HG03520 (cell line): ENCODE results near the gene KCTD13.
"Not testable (repeated sequence)": the region's sequence is repeated elsewhere in the genome, so short reads cannot be mapped to it uniquely, and the experiment has no call there.

Source experiments
- ATAC-seq: cut with Tn5 transposase; IDR thresholded peaks from one replicate; pipeline ENCODE4 v1.9.1; 2021; ENCODE audit warnings: mild to moderate bottlenecking, moderate library complexity; ENCODE audit not compliant: unreplicated experiment

The KCTD13 gene

GRCh38 chr16:29908719-29909220 lies 17.3 kb downstream of the KCTD13 start:
- no peak for ATAC-seq

GRCh38 chr16:29907973-29908372 lies 18.1 kb downstream of the KCTD13 start:
- ATAC-seq: no peak

DNA sequence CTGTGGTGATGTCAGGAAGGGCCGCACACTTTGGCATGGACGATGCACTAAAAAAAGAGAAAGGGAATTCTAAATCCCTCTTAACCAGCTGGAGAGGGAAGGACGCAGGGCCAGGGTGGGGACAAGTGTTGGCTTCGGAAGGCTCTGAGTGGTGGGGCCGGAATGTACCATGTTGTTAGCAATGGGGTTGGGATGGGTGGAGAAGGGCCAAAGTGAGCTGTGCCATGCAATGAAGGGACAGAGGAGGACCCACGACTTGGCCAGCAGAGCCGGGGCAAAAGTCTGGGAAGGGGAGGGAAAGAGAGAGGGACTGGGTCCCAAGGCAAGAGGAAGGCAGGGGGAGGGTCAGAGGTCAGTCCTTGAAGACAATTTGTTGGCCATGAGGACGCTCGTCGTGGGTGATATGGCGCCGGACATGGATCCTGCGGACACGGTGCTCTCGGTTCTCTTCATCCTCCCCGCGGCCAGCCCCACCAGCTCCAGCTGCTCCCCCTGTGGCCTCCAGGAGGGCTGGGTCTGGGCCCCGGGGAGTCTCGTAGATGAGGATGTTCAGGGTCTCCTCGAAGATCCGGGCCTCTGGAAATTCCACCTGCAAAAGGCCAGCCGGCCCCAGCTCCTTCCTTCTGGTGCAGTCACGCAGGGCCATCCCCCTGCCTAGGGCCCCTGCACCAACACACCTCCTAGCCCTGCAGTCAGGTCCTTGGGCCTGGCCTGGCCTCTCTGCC lies 19.3 kb downstream of the KCTD13 start:
- ATAC-seq: no peak

GRCh38 chr16:29905668-29906067 lies 20.4 kb downstream of the KCTD13 start:
- ATAC-seq: no peak

- ATAC-seq: no peak
Observed at GRCh38 chr16:29904947-29905346, 21.1 kb downstream of the KCTD13 start.

- ATAC-seq: no peak
Observed at GRCh38 chr16:29903590-29903989, 22.4 kb downstream of the KCTD13 start.

GRCh38 chr16:29901607-29901945 lies 24.4 kb downstream of the KCTD13 start:
- ATAC-seq: no peak

DNA sequence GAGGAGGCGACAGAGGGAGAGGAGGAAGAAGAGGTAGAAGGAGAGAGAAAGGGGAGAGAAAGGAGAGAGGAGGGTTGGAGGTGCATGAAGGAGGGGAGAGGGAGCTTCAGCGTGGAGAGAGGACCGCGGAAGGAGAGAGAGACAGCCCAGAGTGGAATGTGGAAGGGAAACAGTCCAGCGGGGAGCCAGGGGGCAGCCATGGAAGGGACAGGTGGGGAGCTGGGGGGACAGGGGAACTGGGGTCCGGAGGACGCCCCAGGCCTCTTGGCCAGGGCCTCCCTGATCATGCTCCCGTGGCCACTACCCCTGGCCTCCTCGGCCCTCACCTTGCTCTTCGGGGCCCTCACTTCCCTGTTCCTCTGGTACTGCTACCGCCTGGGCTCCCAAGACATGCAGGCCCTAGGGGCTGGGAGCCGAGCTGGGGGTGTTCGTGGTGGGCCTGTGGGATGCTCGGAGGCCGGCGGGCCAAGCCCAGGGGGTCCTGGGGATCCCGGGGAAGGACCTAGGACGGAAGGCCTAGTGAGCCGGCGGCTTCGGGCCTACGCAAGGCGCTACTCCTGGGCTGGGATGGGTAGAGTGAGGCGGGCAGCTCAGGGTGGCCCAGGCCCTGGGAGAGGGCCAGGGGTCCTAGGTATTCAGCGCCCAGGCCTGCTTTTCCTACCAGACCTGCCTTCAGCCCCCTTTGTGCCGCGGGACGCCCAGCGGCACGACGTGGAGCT lies 25.0 kb downstream of the KCTD13 start:
- no peak for ATAC-seq

- no peak for ATAC-seq
Observed at GRCh38 chr16:29900102-29900887, 25.7 kb downstream of the KCTD13 start, which contains the start of gene ASPHD1. ASPHD1 (plus strand) TSS chr16:29900488; CDS start chr16:29900972, 484 bp downstream.

- ATAC-seq: no peak
Observed at GRCh38 chr16:29899516-29900101, 26.4 kb downstream of the KCTD13 start, which contains the start of gene SEZ6L2. SEZ6L2 (minus strand) TSS chr16:29899550; CDS start chr16:29899019, 531 bp downstream.

- no peak for ATAC-seq
Observed at GRCh38 chr16:29898804-29899515, 27.1 kb downstream of the KCTD13 start.

- ATAC-seq: no peak
Observed at GRCh38 chr16:29898135-29898803, 27.8 kb downstream of the KCTD13 start.

DNA sequence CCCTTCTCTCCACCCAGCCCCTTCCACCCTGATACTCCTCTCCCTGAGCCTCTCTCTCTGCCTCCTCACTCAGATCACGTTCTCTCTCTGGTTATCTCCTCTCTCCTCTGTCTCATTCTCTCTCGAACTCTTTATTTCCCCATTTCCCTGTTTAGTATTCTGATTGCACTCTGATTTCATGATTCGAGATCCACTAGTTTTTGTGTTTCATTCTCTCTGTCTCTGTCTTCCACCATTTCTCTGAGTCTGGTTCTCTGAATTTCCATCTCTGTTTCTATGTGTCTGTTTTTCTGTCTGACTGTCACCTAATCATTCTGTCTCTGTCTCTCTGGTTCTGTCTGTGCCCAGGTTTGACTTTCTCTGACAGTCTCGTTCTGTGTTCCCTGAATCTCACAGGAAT lies 28.7 kb downstream of the KCTD13 start:
- ATAC-seq: no peak

DNA sequence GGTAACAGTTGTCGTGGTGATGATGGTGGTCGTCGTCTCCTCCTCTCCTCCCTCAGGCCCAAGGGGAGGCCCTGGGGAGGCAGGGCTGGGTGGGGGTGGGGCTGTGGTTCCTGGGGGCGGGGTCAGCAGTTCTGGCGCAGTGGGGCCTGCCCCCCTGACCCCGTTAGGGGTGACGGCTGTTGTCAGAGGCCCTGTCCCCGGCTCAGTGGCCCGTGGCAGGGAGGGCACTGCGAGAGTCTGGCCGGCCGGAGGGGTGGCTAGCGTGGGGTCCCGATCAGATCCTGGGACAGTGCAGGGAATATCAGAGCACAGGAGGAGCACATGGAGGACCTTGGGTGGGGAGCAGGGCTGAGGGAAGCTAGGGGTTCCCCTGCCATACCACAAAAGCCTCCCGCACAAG lies 29.2 kb downstream of the KCTD13 start:
- ATAC-seq: no peak

GRCh38 chr16:29894352-29894751 lies 31.7 kb downstream of the KCTD13 start:
- no peak for ATAC-seq

GRCh38 chr16:29893553-29893952 lies 32.5 kb downstream of the KCTD13 start:
- ATAC-seq: no peak

- ATAC-seq: no peak
Observed at GRCh38 chr16:29892458-29892813, 33.6 kb downstream of the KCTD13 start.

DNA sequence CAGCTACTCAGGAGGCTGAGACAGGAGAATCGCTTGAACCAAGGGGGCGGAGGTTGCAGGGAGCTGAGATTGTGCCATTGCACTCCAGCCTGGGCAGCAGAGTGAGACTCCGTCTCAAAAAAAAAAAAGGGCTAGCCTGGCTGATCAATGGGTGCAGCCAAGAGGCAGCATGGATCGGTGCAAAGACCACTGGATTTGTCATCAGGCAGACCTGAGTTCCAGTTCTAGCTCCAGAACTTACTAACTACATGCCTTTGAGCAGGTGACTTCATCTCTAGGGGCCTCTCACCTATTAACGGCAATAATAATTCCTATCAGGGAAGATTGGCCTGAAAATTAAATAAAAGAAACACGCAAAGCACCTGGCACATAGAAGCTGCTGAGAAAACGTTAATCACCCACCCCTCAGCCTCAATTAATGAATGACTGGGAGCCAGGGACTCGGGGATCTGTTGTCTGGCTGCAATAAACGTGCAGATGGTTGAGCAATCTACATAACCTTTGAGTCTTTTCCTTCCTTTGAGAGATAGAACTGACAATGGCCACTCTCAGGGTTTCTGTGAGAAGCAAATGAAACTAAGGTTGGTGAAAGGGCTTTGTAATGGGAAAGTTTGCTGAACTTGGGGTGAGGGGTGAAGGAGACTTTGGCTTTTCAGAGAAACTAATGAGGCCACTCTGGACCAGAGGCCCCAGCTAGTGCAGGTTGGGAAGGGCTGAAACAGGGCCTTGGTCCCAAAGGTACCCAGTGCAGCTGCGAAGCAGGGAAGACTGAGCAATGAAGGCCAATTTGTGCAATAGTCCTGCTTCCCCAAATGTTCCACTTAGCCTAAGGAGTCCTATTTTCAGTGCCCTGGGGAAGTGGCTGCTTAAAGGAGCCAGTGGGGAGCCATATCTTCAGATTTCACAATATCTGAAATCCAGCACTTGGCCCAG lies 34.2 kb downstream of the KCTD13 start:
- no peak for ATAC-seq

DNA sequence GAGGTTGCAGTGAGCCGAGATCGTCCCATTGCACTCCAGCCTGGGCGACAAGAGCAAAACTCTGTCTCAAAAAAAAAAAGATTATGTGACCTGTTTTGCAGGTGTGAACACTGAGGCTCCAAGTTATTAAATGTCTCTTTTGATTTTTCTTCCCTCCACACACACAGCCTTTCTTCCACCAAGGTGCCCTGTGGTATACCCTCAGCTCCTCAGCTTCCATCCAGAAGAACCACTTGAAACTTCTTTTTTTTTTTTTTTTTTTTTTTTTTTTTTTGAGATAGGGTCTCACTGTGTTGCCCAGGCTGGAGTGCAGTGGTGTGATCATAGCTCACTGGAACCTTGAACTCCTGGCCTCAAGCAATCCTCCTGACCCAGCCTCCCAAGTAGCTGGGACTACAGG lies 36.7 kb downstream of the KCTD13 start:
- not testable (repeated sequence) for ATAC-seq
